NCI-H226 (cell line): ENCODE data around the gene VEPH1.
"Not testable (repeated sequence)": the region's sequence is repeated elsewhere in the genome, so short reads cannot be mapped to it uniquely, and the experiment has no call there.

Experiments
- DNase-seq: peaks from one replicate; pipeline ENCODE4 v3.0.0-alpha.2; 2015

The VEPH1 gene

DNA sequence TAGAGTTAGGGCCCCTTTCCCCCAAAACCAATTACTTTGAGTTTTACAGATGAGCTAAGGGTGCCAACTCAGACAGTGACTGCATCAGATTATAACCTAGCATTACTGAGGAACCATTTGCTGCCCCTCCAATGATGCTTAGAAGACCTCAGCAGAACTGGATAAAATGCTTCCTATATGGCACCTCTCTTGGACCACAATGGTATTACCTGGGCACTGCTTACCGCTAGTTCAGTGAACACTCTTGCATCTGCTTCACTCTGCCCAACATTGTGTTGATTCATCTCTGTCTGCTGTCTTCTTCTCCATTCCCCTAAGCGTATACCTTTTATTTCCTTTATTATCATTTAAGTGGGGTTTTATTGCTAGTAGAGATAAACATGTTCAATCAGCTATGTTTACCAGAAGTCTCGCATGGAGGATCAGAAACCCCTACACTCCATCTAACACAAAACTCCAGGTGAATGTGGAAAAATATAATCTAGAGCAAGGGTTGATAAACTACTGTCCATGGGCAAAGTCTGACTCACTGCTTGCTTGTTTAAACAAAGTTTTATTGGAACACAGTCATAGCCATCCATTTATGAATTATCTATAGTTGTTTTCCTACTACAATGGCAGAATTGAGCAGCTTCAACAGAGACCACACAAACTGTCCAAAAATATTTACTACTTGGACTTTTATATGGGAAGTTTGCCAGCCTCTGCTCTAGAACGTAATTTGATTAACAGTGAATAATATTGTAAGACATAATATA is 166.8 kb downstream of the VEPH1 start:
- DNase-seq = no peak

DNA sequence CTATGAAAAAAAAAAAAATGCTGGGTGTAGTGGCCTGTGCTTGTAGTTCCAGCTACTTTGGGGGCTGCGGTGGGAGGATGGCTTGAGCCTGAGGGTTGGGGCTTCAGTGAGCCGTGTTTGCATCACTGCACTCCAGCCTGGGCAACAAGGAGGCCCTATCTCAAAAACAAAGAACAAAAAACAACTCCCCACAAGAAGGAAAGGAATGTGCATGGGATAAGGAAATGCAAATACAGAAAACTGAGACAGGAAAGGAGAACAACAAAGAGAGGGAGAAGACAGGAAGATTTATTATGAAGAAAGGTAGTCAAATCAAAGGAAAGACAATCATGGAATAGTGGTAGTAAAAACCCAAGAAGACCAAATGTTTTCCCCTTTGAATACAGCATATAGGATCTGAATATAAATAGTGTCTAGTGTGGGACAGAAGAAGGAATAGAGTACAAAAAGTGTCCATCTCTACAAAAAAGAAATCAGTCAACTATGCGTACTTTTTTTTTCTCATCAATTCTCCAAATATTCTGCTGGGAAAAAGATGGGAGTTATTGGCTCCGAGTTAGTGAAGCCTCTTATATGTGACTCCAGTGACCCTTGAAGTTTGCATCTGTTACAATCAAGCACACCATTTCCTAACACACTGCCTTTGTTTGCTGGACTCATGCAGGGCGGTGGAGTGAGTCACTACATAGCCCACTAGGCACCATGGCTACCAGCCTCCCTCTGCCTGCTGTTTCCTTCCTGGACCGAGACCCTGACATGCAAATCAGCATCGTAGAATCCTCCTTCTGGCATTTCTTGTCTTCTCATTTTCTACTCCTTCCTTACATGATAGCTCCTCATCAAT is 167.8 kb downstream of the VEPH1 start:
- peak; percentile 72 for DNase-seq

DNA sequence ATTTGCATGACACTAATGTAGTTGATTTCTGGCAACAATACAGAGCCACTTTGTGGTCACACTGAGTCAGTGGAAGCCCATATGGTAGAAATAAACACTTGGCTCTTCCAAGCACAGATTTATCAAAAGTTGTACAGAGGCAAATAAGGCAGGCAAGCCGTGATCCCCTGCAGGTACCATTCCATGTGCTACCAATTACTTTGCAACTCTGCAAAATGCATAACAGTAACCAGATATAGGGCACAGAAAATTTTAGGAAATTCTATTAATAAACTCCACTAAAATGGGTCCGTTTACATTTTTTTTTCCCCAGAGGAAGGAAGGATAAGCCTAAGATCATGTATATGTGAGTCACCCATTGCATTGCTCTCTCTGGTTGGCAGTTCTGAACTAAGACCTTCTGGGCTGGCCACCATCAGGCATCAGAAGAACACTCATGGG is 169.6 kb downstream of the VEPH1 start:
- no peak for DNase-seq

DNA sequence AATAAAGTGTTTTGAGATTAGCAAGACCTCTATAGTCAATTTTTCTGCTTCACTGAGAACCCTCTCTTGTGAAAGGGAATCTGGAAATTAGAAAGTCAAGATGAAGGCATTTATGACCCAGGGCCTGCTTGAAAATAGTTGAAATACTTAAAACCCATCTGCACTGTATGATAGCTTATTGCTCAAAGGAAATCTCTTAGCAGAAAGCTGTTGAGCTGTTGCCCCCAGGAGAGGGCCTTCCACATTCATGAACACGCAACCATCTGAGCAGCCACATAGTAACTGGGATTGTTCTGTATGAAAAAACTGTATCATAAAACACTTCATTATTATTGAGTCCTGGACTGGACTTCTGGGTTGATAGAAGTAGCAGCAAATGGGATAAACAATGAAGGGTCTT is 173.0 kb downstream of the VEPH1 start:
- DNase-seq = no peak

DNA sequence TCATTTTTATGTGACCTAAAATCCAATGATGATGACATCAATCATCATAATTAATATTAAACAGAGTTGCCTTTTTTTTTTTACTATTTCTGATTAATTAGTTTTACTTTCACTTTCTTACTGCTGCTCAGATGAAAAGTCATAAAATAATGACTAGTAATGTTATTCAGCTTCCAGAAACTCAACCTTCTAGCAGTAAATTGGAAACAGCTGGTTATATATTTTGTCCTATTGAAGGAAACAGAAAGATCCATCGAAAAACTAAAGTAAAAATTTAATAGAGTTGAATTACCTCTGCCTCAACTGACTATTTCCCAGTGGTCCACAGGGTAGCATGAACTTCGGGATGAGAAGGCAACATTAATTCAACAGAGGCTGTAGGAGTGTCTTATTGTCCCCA is 173.7 kb downstream of the VEPH1 start:
- no peak for DNase-seq

DNA sequence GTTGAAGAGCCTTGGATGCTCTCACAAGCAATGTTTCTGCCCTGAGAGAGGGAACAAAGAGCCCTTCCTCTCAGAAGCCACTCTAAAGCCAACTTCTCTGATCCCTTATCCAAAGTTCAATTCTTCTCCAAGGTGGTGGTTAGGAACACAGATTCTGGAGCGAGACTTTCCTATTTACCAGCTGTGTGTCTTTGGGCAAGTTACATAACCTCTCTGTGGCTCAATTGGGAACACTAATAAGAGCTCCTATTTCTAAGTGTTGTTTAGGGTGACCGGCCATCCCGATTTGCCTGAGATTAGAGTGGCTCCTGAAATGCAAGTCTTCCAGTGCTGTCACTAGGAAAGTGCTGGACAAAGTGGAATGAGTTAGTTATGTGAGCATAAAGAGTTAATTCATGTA is 175.4 kb downstream of the VEPH1 start:
- no peak for DNase-seq

DNA sequence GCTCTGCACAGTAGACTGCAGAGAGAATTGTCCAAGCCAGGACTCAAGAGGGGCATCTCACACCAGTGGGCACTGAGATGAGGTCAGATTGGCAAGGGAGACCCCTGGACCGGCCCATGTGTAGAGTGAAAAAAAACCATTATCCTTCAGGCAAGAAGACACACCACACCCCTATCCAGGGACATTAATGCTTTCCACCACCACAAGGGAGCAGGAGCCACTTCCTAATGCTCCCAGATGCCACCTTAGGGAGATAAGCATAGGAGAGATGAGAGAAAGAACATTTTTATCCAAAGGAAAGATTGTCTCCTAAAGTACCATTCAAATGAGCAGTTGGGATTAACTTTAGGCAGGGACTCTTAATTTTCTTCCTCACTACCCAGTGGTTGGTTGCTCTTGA is 176.2 kb downstream of the VEPH1 start:
- no peak for DNase-seq

DNA sequence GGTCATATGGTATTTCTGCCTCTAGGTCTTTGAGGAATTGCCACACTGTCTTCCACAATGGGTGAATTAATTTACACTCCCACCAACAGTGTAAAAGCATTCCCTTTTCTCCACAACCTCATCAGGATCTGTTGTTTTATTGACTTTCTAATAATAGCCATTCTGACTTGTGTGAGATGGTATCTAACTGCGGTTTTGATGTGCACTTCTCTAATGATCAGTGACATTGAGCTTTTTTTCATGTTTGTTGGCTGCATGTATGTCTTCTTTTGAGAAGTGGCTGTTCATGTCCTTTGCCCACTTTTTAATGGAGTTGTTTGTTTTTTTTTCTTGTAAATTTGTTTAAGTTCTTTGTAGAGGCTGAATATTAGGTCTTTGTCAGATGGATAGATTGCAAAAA is 178.3 kb downstream of the VEPH1 start:
- not testable (repeated sequence) for DNase-seq

DNA sequence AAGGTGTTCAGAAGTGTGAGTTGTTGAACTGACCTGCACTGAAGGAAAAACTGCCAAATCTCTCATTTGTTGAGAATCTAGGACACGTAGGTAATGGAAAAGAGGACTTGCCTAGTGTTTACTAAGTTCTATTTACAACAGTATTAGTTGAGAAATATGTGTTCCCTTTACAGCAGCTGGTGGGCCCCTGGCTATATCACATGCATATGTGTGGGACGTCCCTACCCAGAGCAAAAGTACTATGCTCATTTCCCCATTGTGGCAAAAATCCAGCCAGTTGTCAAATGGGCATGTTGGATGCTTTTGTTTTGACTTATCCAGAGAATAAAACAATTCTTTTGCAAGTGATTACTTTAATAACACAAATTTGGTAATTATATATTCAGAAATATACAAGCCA is 179.9 kb downstream of the VEPH1 start:
- no peak for DNase-seq

DNA sequence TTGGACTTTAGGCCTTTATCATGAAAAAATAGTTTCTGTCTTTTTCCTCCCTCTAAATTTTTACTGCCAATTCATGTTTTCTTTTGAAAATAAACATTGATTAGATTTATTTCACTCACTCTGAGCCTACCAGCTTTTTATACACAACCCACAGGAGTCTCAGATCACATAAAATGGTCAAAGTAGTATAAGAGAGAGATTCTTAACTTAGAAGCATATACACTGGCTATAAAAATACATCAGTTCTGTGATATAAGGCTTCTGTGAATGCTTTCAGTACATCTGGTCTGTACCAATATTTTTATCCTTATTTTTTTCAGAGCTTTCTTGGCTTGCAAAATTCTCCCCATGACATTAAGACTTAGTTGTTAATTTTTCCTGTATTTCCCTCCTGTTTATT is 183.5 kb downstream of the VEPH1 start:
- no peak for DNase-seq

DNA sequence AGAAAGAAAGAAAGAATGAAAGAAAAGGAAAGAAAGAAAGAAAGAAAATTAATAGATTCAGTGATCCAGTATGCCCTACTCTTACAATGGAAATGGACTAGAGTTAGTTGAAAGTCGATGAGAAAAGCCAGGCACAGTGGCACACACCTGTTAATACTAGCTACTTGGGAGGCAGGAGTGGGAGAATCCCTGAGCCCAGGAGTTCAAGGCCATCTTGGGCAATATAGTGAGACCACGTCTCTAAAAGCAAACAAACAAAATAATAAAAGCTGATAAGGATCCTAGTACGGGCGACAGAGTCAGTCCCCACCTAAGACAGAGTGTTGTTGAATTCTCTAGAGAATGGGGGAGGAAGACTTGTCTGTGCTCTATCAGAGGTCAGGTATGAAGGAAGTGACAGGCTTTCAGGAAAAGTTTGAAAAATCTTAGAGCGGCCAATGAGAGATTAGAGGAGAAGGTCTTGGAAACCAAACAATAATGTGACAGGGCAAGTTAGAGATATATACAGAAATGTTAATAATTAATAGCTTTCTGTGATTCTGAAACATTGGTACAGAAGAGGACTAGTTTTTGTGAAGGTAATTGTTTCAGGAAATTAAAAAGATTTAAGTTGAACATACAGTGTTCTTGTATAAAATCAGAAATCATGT is 184.5 kb downstream of the VEPH1 start:
- no peak for DNase-seq

DNA sequence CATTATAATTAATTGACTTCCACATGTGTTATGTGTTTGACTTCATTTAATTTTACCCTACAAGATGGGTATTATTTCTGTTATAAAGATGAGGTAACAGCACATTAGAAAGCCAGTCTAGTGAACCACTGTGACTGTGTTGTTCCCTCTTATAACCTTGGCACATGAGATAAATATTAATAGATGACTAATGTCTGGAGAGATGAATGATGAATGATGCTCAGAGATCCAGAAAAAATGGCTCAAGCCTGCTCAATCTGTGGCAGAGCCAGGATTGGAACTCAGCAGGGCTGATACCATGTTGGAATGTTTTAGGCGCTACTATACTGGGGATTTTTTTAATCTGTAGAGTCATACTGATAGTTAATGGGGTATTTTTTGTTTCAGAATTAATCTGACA is 185.3 kb downstream of the VEPH1 start:
- DNase-seq = no peak

DNA sequence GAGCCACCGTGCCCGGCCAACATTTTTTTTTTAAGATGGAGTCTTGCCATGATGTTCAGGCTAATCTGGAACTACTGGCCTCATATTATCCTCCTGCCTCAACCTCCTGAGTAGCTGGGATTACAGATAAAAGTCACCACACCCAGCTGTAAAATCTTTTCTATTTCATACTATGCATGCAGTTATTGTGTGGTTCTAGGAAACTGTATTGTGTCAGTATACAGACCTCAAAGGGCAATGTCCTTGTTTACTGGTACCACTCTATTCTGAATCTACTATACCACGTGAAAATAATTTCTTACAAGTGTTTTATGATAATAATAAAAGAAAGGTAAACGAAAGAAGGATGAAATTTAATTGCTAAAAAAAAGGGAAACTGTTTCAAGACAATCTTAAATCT is 190.0 kb downstream of the VEPH1 start:
- DNase-seq = no peak

DNA sequence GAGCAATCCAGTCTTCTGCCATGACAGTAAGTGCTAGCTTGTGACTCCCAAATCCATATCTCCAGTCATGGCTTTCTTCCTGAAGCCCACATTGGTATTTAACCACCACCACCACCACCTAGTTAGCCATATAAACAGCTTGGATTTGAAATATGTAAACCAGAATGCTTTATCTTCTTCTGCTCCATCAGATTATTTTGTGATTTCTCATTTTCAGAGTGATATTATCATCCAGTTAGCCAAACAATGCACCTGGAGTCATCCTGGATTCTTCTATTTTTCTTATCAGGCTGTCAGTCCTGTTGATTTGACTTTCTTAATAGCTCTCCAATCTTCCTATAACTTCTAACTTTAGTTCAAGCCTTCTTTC is 190.9 kb downstream of the VEPH1 start:
- DNase-seq = peak; percentile 21

DNA sequence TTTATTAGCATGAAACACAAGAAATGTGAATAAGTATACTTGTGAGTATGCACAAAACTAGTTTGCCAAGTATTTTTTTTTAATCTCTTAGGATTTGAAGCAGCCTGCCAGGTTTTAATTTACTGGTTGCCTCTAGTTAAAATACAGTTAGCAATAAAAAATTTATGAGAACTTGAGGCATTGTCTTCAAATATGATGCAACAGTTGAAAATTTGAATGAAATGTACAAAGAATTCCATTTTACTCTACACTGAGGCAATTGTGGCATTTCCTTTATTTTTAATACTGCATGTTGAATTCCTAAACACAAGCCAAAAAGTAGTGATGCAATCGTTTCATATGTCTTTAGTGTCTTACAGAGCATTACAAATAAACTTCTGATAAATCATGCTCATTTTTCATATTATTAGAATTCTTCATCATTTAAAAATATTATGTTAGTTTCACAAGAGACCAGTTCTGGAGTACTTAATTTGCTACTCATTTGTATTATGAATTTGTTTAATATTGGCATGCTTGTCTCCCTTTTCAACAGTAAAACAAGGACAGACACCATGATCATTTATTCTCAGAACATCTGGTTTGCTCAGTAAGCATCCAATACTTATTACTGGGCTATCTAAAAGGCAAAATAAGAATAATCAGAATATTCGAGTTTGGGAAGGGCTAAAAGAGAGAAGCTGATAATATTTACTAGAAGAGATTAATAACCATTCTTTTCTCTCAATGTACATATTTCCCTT is 191.4 kb downstream of the VEPH1 start:
- DNase-seq = peak; percentile 75

DNA sequence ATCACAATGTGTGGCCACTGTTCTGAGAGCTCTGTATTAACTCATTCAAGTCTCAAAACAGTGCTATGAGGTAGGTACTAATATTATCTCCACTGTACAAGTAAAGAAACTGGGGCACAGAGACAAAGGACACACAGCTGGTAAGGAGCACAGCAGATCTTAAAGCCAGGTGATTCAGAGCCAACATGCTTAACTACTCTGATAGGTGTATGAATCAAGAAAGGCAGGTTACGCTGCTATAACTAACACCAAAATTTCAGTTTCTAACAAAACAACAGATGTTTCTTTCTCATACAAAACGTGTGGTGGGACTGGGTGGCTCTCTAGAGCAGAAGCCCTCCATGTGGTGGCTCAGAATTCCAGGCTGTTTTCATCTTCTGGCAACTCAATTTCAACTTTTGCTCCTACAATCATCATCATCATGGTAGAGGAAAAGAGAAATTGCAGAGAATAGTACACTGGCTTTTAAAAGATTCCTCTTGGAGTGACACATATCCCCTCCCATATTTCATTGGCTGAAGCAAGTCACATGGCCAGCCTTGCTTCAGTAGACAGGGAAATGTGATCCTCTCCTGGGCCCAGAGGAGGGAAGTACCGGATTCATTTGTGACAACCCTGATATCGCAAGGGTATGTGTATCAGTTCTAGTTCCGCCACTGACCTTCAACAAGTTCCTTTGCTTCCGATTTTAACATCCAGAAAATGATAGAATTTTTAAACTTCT is 192.7 kb downstream of the VEPH1 start:
- no peak for DNase-seq

DNA sequence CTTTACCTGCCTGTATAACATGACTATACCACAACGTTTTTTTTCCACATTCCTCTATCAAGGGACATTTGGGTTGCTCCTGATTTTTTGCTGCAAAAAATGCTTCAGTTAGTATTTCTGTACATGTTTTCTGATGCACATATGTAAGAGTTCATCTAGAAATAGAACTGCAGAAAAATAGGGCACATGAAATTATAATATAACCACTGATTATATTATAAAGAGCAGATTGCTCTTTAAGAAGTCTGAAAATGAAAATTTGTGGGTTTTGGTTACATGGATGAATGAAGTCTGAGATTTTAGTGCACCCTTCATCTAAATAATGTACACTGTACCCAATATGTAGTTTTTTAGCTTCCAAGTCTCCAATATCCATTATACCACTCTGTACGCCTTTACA is 196.7 kb downstream of the VEPH1 start:
- no peak for DNase-seq

DNA sequence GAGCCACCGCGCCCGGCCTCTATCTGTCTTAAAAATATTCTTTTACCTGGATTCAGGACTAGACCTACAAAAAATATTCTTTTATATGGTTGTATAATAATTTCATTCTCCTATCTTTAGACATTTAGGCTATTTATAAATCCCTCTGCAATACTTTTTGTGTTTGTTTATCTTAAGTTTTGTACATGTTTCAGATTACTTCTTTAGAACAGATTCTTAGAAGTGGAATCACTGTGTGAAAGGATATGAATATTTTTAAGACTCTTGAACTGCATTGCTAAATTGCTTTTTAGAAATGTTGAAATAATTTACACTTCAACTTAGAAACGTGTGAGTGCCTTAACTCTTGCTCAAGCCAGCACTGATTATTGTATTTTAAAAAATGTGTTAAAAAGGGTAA is 197.8 kb downstream of the VEPH1 start:
- no peak for DNase-seq

DNA sequence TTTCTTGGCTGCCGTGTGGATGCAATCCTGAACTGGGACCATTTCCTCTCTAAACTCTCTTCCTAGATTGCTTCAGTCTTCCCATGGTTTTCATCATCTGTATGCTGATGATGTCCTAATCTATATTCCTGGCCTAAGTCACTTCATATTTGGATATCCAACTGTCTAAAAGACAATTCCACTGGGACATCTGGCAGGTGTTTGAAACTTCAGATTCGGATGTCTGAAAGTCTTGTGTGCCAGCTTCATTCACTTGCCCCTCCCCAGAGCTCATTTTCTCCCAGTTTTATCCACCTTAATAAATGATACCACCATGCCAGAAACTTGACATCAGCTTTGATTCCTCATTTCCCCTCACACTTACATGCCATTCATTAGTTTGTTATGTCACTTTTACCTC is 201.5 kb downstream of the VEPH1 start:
- no peak for DNase-seq

DNA sequence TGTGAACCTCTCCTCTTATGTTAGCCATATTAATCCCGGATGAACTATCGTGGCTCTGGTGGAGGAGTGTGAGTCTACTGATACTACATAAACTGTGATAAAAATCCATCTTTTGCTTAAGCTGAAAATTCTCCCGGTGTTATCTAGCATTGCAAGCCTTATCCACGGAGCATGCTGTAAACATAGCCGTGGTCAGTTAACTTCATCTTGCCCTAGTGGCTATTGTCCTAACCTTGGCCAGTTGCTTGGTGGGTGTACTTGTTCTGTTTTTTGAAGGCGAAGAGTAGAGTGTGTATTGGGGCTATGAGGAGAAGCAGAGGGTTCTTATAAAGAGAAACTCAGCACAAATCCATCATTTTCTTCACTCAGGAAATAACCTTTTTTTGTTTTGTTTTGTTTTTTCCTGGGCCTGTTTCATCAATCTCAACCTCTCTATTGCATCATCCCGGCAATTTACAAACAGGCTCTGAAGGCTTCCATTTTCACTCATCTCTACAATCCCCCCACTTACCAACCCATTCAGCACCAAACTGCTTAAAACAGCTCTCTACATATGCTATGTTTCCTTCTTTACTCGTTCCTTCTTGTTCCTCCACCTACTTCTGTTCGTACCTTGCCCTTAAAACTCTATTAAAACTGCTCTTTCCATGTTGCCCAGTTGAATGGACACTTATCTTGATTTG is 202.1 kb downstream of the VEPH1 start:
- no peak for DNase-seq

DNA sequence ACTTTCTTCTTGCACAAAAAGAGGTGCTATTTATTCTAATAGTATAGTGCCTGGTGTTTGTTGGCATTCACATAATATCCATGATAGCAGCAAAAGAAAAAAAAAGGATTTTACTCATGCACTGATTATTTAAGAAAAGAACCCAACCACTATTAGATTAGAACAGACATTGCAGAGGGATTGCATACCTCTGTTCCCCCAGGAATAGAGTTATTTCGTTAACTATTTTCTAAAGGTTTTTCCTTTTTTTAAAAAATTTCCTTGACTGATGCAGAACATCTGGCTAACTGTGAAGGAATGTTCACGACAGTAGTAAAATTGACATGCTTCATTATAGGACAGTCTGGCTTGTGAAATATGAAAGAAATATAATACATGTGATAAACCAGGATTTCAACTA is 203.1 kb downstream of the VEPH1 start:
- no peak for DNase-seq
